ENCODE data around the gene MFF. TPM values are rescaled to one million over a fixed set of nuclear protein-coding genes. Genes with fewer than 3 reads are reported as not detected.
"Not testable (repeated sequence)": the region's sequence is repeated elsewhere in the genome, so short reads cannot be mapped to it uniquely, and the experiment has no call there.

Gene MFF
- total RNA-seq, 1 experiment from 2014 or later, result 103 TPM

GRCh38 chr2:227360351-227360750 is 35.3 kb downstream of the MFF start:
- H3K9me3 ChIP-seq (ENCODE audit: low read length), result no peaks in the 10 kb centered on the region
- no peak overlapping the region for H2AFZ ChIP-seq (ENCODE audit: low read length)
- no peaks in the 10 kb centered on the region for H3K9me2 ChIP-seq (replicated peaks; ENCODE audit: low read length)
- H3F3A ChIP-seq (ENCODE audit: low read length, unreplicated experiment), result no peaks in the 10 kb centered on the region
- H3K27ac ChIP-seq (ENCODE audit: low read length), result no peak overlapping the region
- no peaks in the 10 kb centered on the region for H4K20me1 ChIP-seq (ENCODE audit: low read length)
- H3K79me2 ChIP-seq (ENCODE audit: low read length), result no peaks in the 10 kb centered on the region
- ChIA-PET POLR2A (ENCODE audit: unreplicated experiment) (no interaction called here), CTCF (no interaction called here)
- peaks cover 17% of the 10 kb centered on the region; the same call in 1 of the 2 replicates for H3K36me3 ChIP-seq (ENCODE audit: low read depth, low read length)
- no peaks in the 10 kb centered on the region for H3K27me3 ChIP-seq (ENCODE audit: low read length)
- TF ChIP-seq EZH2phosphoT487 (IDR thresholded peaks at IDR 0.05; ENCODE audit: borderline replicate concordance, low read length) (no peak), CTCF (conservative IDR thresholded peaks at IDR 0.05; ENCODE audit: low read depth, low read length) (no peak), EZH2 (IDR thresholded peaks at IDR 0.05; ENCODE audit: low read length, unreplicated experiment) (no peak)
- H3K9ac ChIP-seq (ENCODE audit: low read length), result no peak overlapping the region
- H3K4me1 ChIP-seq (ENCODE audit: insufficient read depth, low read length), result no peaks in the 10 kb centered on the region
- no peak for ATAC-seq
- DNase-seq, result no peak
- no peak overlapping the region for H3K4me2 ChIP-seq (ENCODE audit: low read length)
- no peak overlapping the region for H3K4me3 ChIP-seq (ENCODE audit: low read length)
- intact Hi-C loops (cut with micrococcal nuclease), result no loop called here
- no TSS peak for BruUV-seq (replicated peaks)

- TF ChIP-seq EZH2phosphoT487 (IDR thresholded peaks at IDR 0.05; ENCODE audit: borderline replicate concordance, low read length) (no peak), CTCF (conservative IDR thresholded peaks at IDR 0.05; ENCODE audit: low read depth, low read length) (peak; percentile 65), EZH2 (IDR thresholded peaks at IDR 0.05; ENCODE audit: low read length, unreplicated experiment) (no peak)
- Histone ChIP-seq H4K20me1 (ENCODE audit: low read length) (no peaks in the 10 kb centered on the region), H3K4me3 (ENCODE audit: low read length) (no peak overlapping the region), H3K9me2 (replicated peaks; ENCODE audit: low read length) (no peaks in the 10 kb centered on the region), H3K36me3 (ENCODE audit: low read depth, low read length) (no peaks in the 10 kb centered on the region; the same call in 1 of the 2 replicates), H3K79me2 (ENCODE audit: low read length) (no peaks in the 10 kb centered on the region), H3K4me1 (ENCODE audit: insufficient read depth, low read length) (peaks cover 13% of the 10 kb centered on the region), H3K27me3 (ENCODE audit: low read length) (no peaks in the 10 kb centered on the region), H2AFZ (ENCODE audit: low read length) (no peak overlapping the region), H3K9me3 (ENCODE audit: low read length) (no peaks in the 10 kb centered on the region), H3K9ac (ENCODE audit: low read length) (no peak overlapping the region), H3F3A (ENCODE audit: low read length, unreplicated experiment) (no peaks in the 10 kb centered on the region), H3K4me2 (ENCODE audit: low read length) (no peak overlapping the region), H3K27ac (ENCODE audit: low read length) (no peak overlapping the region)
- intact Hi-C loops (cut with micrococcal nuclease), result no loop called here
- ChIA-PET CTCF (no interaction called here), POLR2A (ENCODE audit: unreplicated experiment) (no interaction called here)
- BruUV-seq (replicated peaks), result no TSS peak
- ATAC-seq (no peak), DNase-seq (peak; percentile 39)
These were observed 38.7 kb downstream of the MFF start for GRCh38 chr2:227363756-227364155.

GRCh38 chr2:227364585-227365263 is 39.7 kb downstream of the MFF start:
- H2AFZ ChIP-seq (ENCODE audit: low read length); H3K4me3 ChIP-seq (ENCODE audit: low read length); intact Hi-C loops (cut with micrococcal nuclease); H3K9ac ChIP-seq (ENCODE audit: low read length); H3K79me2 ChIP-seq (ENCODE audit: low read length); CTCF ChIA-PET; H3K27ac ChIP-seq (ENCODE audit: low read length); H3K9me2 ChIP-seq (replicated peaks; ENCODE audit: low read length); H3K9me3 ChIP-seq (ENCODE audit: low read length); DNase-seq; H3F3A ChIP-seq (ENCODE audit: low read length, unreplicated experiment); H3K36me3 ChIP-seq (ENCODE audit: low read depth, low read length); H3K27me3 ChIP-seq (ENCODE audit: low read length); H4K20me1 ChIP-seq (ENCODE audit: low read length); ATAC-seq; H3K4me2 ChIP-seq (ENCODE audit: low read length); BruUV-seq (replicated peaks); POLR2A ChIA-PET (ENCODE audit: unreplicated experiment): not testable (repeated sequence)
- peaks cover 13% of the 10 kb centered on the region for H3K4me1 ChIP-seq (ENCODE audit: insufficient read depth, low read length)

Measured in PC-3 (cell line).